ENCODE data around the gene PPARG.

DNA sequence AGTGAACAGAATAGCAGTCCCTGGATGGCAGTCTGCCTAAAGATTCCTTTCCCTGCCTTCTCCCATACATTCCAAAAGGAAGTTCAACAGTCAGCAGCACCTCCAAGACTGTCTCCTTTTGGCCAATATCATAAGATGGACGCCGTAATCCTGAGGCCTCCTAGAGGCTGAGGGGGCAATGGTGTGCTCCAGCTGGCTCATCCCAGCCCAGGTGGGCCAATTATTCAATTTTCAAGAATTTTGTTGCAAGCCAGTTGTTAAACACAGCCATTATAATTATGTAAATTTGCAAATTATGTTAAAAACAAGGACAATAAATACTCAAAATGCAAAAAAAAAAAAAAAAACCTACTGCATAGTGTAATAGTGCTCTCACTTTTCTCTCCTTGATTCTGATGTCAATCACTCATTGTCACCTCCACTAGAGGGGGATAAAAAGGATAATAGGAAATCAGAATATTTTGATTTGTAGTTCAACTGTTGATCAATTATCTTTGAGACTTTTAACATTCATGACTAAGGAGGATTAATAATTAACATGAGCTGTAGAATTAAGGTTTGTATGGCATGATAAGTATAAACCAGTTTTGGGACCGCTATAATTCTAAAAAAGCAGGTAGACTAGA lies 40.1 kb downstream of the PPARG start:
- TF ChIP-seq, protein P1, sequence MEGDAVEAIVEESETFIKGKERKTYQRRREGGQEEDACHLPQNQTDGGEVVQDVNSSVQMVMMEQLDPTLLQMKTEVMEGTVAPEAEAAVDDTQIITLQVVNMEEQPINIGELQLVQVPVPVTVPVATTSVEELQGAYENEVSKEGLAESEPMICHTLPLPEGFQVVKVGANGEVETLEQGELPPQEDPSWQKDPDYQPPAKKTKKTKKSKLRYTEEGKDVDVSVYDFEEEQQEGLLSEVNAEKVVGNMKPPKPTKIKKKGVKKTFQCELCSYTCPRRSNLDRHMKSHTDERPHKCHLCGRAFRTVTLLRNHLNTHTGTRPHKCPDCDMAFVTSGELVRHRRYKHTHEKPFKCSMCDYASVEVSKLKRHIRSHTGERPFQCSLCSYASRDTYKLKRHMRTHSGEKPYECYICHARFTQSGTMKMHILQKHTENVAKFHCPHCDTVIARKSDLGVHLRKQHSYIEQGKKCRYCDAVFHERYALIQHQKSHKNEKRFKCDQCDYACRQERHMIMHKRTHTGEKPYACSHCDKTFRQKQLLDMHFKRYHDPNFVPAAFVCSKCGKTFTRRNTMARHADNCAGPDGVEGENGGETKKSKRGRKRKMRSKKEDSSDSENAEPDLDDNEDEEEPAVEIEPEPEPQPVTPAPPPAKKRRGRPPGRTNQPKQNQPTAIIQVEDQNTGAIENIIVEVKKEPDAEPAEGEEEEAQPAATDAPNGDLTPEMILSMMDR (IDR thresholded peaks at IDR 0.05): no peak
- TF ChIP-seq, protein P2, sequence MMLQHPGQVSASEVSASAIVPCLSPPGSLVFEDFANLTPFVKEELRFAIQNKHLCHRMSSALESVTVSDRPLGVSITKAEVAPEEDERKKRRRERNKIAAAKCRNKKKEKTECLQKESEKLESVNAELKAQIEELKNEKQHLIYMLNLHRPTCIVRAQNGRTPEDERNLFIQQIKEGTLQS (CRISPR knock-in tag; conservative IDR thresholded peaks at IDR 0.05): no peak
- TF ChIP-seq ESRRA (CRISPR knock-in tag; IDR thresholded peaks at IDR 0.05; ENCODE audit: borderline replicate concordance): no peak
- TF ChIP-seq, protein P3, sequence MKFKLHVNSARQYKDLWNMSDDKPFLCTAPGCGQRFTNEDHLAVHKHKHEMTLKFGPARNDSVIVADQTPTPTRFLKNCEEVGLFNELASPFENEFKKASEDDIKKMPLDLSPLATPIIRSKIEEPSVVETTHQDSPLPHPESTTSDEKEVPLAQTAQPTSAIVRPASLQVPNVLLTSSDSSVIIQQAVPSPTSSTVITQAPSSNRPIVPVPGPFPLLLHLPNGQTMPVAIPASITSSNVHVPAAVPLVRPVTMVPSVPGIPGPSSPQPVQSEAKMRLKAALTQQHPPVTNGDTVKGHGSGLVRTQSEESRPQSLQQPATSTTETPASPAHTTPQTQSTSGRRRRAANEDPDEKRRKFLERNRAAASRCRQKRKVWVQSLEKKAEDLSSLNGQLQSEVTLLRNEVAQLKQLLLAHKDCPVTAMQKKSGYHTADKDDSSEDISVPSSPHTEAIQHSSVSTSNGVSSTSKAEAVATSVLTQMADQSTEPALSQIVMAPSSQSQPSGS (CRISPR knock-in tag; IDR thresholded peaks at IDR 0.05; ENCODE audit: borderline replicate concordance, low read depth): no peak
- no peak for TF ChIP-seq NR2C2 (CRISPR knock-in tag; IDR thresholded peaks at IDR 0.05)
- no peak for TF ChIP-seq NFYB (CRISPR knock-in tag; conservative IDR thresholded peaks at IDR 0.05; ENCODE audit: low read depth)
- no peak for TF ChIP-seq ZNF396 (CRISPR knock-in tag; IDR thresholded peaks at IDR 0.05; ENCODE audit: borderline replicate concordance)
- TF ChIP-seq FOXJ3 (CRISPR knock-in tag; IDR thresholded peaks at IDR 0.05; ENCODE audit: borderline replicate concordance): no peak
- TF ChIP-seq KAT7 (CRISPR knock-in tag; IDR thresholded peaks at IDR 0.05; ENCODE audit: borderline replicate concordance): no peak
